H4 (cell line): ENCODE results near the gene RAB36. TPM values are rescaled to one million over a fixed set of nuclear protein-coding genes. Genes with fewer than 3 reads are reported as not detected.

ENCODE experiments used
- DNase-seq: peaks from one replicate; pipeline ENCODE4 v3.0.0-alpha.2; 2015; ENCODE audit warnings: low spot score
- total RNA-seq: library from RNA; depleted of rRNA; stranded (reverse); fragments of >200 nt; shearing (Covaris generic); gene quantifications from 2 replicates; pipeline ENCODE4 v1.2.3, GENCODE V29; 2014; rRNA removed

The RAB36 gene
- total RNA-seq, 1 experiment from 2014 or later = 3.0 TPM

DNA sequence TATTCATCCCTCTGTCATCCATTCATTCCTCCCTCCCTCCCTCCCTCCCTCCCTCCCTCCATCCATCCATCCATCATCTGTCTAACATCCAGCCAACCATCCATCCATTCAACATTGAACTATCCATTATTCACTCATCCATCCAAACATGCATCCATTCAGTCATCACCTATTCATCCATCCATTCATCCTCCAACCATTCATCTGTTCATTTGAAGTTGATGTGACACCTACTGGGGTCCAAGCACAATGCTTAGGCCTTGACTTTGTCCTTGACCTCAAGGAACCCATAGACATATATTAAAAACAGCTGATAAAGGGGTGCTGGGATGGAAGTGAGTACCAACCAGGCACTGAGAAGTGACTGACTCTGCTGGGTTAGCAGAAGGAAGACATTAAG is 61.6 kb downstream of the RAB36 start:
- DNase-seq = no peak

DNA sequence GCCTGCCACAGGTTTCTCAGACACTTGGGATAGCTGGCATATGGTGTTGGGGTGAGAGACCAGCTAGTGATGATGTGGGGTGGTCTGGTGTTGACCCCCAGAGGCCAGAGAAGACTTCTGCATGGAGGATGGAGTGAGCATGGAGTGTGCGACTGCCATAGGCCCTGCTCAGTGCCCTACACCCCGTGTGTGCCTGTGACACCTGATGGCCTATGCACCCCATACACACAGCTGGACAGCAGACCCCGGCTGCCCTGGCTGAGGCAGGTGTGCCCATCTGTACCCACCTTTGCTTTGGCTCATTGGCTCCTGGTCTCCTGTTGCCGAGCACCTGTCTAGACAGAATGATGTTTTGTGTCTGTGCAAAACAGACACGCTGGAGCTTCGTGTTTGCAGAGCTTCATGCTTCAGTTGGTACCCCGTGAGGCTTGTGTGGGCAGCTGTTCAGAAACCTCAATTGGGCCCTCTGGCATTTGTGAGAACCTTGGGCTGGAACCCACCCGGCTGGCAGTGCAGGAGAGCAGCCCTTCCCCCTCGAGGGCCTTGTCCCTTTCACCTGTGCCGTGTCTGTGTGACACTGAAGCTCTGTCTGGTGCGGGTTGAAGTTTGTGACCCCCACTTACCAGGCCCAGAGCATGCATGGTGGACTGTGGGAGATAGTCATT is 62.6 kb downstream of the RAB36 start:
- DNase-seq = no peak

- DNase-seq = no peak
Observed at GRCh38 chr22:23210428-23211170, 65.3 kb downstream of the RAB36 start.

- no peak for DNase-seq
Observed at GRCh38 chr22:23211622-23212021, 66.3 kb downstream of the RAB36 start.

- DNase-seq = no peak
Observed at GRCh38 chr22:23212061-23213021, 67.1 kb downstream of the RAB36 start.

DNA sequence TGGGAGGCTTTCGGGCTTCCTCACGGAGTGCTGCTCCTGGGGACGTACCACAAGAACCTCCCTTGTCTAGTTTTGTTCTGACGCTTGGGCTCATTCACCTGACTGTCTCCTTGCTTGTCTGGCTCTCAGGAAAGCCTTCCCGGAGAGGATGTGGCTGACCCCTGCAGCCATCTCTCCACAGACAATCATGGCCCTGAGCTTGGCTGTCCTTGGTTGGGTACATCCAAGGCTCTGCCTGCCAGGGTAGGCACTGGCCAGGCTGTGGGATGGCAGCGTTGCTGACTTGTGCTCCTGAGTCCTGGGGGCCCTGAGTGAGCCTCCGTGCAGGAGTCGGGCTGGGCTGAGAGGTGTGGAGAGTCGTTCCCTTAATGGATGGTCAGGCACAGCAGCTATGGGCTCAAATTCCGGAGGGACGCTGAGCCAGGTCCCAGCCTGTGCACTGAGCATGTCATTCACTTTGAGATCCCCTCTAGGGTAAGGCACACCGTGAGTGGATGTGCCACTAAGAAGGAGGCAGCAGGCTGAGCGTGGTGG is 67.8 kb downstream of the RAB36 start:
- DNase-seq = no peak

- DNase-seq = no peak
Observed at GRCh38 chr22:23213581-23214334, 68.5 kb downstream of the RAB36 start.

Other genes with a start within 250 kb of the RAB36 start
- gene GNAZ, start 75.0 kb upstream of the RAB36 start, total RNA-seq = 2.3 and 3.4 TPM in 2 replicates
- not detected in 2 replicates for gene RSPH14, start 3.5 kb upstream of the RAB36 start, total RNA-seq
- 8.4 and 10.1 TPM in 2 replicates for gene BCR, start 35.0 kb downstream of the RAB36 start, total RNA-seq